Panc1 (cell line): ENCODE data around the gene GAD1. TPM values are rescaled to one million over a fixed set of nuclear protein-coding genes. Genes with fewer than 3 reads are reported as not detected.
A peak's percentile ranks its signal among the peaks of the same experiment; 100 is the strongest.

Experiments used
- ATAC-seq: fragments of 200-7000 bp; cut with Tn5 transposase; 2 replicates; pipeline ENCODE4 v1.9.1; 2020; ENCODE audit warnings: mild to moderate bottlenecking, moderate library complexity
- BruUV-seq: library from RNA; stranded (reverse); fragments of 400-500 nt; replicated peaks from 2 replicates; lab custom pipeline; 2021; lab: Mats Ljungman, UMichigan
- CTCF ChIA-PET: fragments of 300-600 bp; sonication (Branson Sonifier 250); formaldehyde crosslinking; loops from one replicate; lab custom pipeline; 2022; ENCODE audit warnings: antibody characterized with exemption; lab: Charles Lee
- POLR2A ChIA-PET: fragments of 300-600 bp; sonication (Branson Sonifier 250); formaldehyde crosslinking; loops from one replicate; lab custom pipeline; 2022; ENCODE audit warnings: antibody characterized with exemption; lab: Charles Lee
- DNase-seq: peaks from one replicate; pipeline ENCODE4 v3.0.0-alpha.2; 2010; ENCODE audit warnings: low read depth, low spot score
- H3K27ac ChIP-seq: 2 replicates; pipeline ENCODE4 v1.5.1; 2011; ENCODE audit warnings: mild to moderate bottlenecking, low read length, inconsistent platforms
- H3K27me3 ChIP-seq: fragments of 200-500 bp; sonication (Bioruptor generic); 2 replicates; pipeline ENCODE4 v1.6.0; 2014; ENCODE audit warnings: low read length, inconsistent platforms; ENCODE audit not compliant: control insufficient read depth, insufficient read depth
- H3K36me3 ChIP-seq: fragments of 200-500 bp; sonication (Bioruptor generic); 2 replicates; pipeline ENCODE4 v1.5.1; 2014; ENCODE audit warnings: inconsistent platforms, mild to moderate bottlenecking, low read length, moderate library complexity; ENCODE audit not compliant: control insufficient read depth, insufficient read depth
- H3K4me1 ChIP-seq: 2 replicates; pipeline ENCODE4 v1.5.1; 2011; ENCODE audit warnings: inconsistent platforms, mild to moderate bottlenecking, low read length, moderate library complexity; ENCODE audit not compliant: control insufficient read depth, insufficient read depth
- H3K4me3 ChIP-seq, 2 experiments: 2 replicates each; pipeline ENCODE4 v1.5.1; 2011 to 2012; ENCODE audit warnings: low read depth in 2 of 2, low read length in 2 of 2, mild to moderate bottlenecking in 2 of 2, inconsistent platforms in 1 of 2, moderate library complexity in 1 of 2
- H3K9me3 ChIP-seq: fragments of 200-500 bp; sonication (Bioruptor generic); 2 replicates; pipeline ENCODE4 v1.5.1; 2014; ENCODE audit warnings: low read depth, mild to moderate bottlenecking, inconsistent platforms, low read length, moderate library complexity; ENCODE audit not compliant: control insufficient read depth, insufficient read depth
- CTCF ChIP-seq: fragments of 450-650 bp; IDR thresholded peaks from 2 replicates; pipeline ENCODE4 v1.5.1; 2017; ENCODE audit warnings: mild to moderate bottlenecking
- POLR2AphosphoS5 ChIP-seq: IDR thresholded peaks from 2 replicates; pipeline ENCODE4 v1.6.1; 2012; ENCODE audit warnings: mild to moderate bottlenecking, low read depth, low read length, moderate library complexity
- SIN3A ChIP-seq: IDR thresholded peaks from 2 replicates; pipeline ENCODE4 v1.6.1; 2012; ENCODE audit warnings: low read depth, mild to moderate bottlenecking, low read length, moderate library complexity, borderline replicate concordance; ENCODE audit not compliant: insufficient read depth
- TCF7L2 ChIP-seq: IDR thresholded peaks from 2 replicates; pipeline ENCODE4 v1.6.1; 2011; ENCODE audit warnings: mild to moderate bottlenecking, low read depth, low read length, inconsistent platforms
- in situ Hi-C: cut with HindIII; loops from 2 replicates; pipeline ENCODE4 v1.10.0; 2016; ENCODE audit warnings: low sequenced_read_pairs, low pct_unique_long_range_greater_than_20kb
- intact Hi-C: fragments of 100-400 bp; cut with micrococcal nuclease; formaldehyde crosslinking; loops from one replicate; pipeline ENCODE4 v1.10.0; 2022; ENCODE audit not compliant: unreplicated experiment
- total RNA-seq: library from RNA; stranded (reverse); gene quantifications from one replicate; pipeline ENCODE4 v1.2.1, GENCODE V29; 2021; ENCODE audit not compliant: unreplicated experiment
- TF ChIP-seq, protein P1 (sequence below), 2 experiments: IDR thresholded peaks; 2 replicates each; pipeline ENCODE4 v1.6.1; 2011 to 2012; ENCODE audit warnings: low read depth in 2 of 2, control low read depth in 1 of 2, low read length in 1 of 2, mild to moderate bottlenecking in 1 of 2, moderate library complexity in 1 of 2; ENCODE audit not compliant: insufficient read depth in 1 of 2

The GAD1 gene
- total RNA-seq, 1 experiment from 2014 or later, result 12.5 TPM

- no TSS peak for BruUV-seq
- H3K36me3 ChIP-seq, result no peaks in the 10 kb centered on the region
- 0 out of 2 replicates have a peak, but pooled peaks cover 2% of the 10 kb centered on the region for H3K4me1 ChIP-seq
- DNase-seq (peak; percentile 64), ATAC-seq (peak; percentile 98)
- no peaks in the 10 kb centered on the region for H3K9me3 ChIP-seq
- intact Hi-C loops, result no loop called here
- ChIA-PET POLR2A (no interaction called here), CTCF (interaction anchor here (0.7 to 1.0 kb wide), 3 partner anchors 27 to 554 kb away, joined by 3 to 4 read pairs (median 3); no protein-coding TSS in a partner anchor)
- in situ Hi-C loops, result no loop called here
- H3K27ac ChIP-seq, result peak overlapping the region; percentile 25; the same call in 1 of the 2 replicates
- TF ChIP-seq CTCF (peak; percentile 96), POLR2AphosphoS5 (no peak)
- H3K4me3 ChIP-seq, result peak overlapping the region; percentile 2 to 32; a peak in 2 of 4 replicates
- H3K27me3 ChIP-seq, result no peaks in the 10 kb centered on the region
These were observed 56.5 kb downstream of the GAD1 start for GRCh38 chr2:170873035-170873692.

DNA sequence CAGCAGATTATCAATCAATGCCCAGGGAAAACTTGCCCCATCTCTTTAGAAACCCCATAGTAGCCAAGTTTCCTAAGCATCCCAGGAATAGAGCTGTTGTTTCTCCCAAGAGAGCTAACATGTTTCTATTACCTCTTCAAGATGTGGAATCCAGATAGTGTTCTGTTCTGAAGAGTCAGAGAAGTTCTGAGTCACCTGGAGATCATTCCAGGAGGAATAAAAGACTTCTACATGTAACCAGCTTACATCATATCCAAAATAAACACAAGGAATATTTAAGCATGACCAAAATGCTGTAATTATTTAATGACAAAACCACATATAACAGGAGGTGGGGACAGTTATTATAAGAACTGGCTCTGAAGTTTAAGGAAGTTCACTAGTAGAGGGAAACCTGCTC lies 61.4 kb downstream of the GAD1 start:
- in situ Hi-C loops, result no loop called here

More for the DNA sequence above, 61.4 kb downstream of the GAD1 start:
- DNase-seq (no peak), ATAC-seq (no peak)
- ChIA-PET CTCF (interaction anchor here (0.5 kb wide), 1 partner anchor 61 kb away, joined by 9 read pairs; the partner anchor contains the start of gene GAD1), POLR2A (no interaction called here)
- no TSS peak for BruUV-seq
- no peaks in the 10 kb centered on the region for H3K36me3 ChIP-seq
- peaks cover 5% of the 10 kb centered on the region; the same call in 1 of the 2 replicates for H3K27me3 ChIP-seq
- TF ChIP-seq TCF7L2, result no peak
- TF ChIP-seq SIN3A, result no peak
- TF ChIP-seq, protein P1, sequence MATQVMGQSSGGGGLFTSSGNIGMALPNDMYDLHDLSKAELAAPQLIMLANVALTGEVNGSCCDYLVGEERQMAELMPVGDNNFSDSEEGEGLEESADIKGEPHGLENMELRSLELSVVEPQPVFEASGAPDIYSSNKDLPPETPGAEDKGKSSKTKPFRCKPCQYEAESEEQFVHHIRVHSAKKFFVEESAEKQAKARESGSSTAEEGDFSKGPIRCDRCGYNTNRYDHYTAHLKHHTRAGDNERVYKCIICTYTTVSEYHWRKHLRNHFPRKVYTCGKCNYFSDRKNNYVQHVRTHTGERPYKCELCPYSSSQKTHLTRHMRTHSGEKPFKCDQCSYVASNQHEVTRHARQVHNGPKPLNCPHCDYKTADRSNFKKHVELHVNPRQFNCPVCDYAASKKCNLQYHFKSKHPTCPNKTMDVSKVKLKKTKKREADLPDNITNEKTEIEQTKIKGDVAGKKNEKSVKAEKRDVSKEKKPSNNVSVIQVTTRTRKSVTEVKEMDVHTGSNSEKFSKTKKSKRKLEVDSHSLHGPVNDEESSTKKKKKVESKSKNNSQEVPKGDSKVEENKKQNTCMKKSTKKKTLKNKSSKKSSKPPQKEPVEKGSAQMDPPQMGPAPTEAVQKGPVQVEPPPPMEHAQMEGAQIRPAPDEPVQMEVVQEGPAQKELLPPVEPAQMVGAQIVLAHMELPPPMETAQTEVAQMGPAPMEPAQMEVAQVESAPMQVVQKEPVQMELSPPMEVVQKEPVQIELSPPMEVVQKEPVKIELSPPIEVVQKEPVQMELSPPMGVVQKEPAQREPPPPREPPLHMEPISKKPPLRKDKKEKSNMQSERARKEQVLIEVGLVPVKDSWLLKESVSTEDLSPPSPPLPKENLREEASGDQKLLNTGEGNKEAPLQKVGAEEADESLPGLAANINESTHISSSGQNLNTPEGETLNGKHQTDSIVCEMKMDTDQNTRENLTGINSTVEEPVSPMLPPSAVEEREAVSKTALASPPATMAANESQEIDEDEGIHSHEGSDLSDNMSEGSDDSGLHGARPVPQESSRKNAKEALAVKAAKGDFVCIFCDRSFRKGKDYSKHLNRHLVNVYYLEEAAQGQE (IDR thresholded peaks at IDR 0.05; ENCODE audit: insufficient read depth in 1 of 2, low read depth in 2 of 2, low read length in 1 of 2), result no peak
- TF ChIP-seq CTCF, result no peak
- no peak for TF ChIP-seq POLR2AphosphoS5
- H3K27ac ChIP-seq, result no peak overlapping the region
- H3K4me1 ChIP-seq, result 0 out of 2 replicates have a peak, but pooled peaks cover 2% of the 10 kb centered on the region
- no peak overlapping the region for H3K4me3 ChIP-seq
- intact Hi-C loops, result no loop called here
- no peaks in the 10 kb centered on the region for H3K9me3 ChIP-seq
